Measurements from ENCODE around the gene NFAT5.

DNA sequence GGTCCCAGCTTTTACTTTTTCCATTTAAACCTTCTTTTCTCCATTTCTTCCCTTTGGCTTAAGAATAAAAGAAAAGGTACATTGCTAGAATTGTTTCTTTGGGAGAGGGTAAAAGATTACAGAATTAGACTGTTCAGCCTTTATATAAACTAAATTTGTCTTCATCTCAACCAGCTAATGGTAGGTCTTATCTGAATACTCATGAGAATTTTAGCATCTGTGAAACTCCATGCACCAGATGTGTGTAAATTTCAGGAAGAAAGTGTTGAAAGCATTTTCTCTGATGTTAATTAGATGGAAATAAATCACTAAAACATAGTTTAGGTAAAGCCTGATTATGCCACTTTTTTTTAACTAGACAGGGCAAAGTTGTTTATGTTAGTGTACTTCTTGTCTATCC, 135.7 kb downstream of the NFAT5 start:
- TF ChIP-seq, protein P1, sequence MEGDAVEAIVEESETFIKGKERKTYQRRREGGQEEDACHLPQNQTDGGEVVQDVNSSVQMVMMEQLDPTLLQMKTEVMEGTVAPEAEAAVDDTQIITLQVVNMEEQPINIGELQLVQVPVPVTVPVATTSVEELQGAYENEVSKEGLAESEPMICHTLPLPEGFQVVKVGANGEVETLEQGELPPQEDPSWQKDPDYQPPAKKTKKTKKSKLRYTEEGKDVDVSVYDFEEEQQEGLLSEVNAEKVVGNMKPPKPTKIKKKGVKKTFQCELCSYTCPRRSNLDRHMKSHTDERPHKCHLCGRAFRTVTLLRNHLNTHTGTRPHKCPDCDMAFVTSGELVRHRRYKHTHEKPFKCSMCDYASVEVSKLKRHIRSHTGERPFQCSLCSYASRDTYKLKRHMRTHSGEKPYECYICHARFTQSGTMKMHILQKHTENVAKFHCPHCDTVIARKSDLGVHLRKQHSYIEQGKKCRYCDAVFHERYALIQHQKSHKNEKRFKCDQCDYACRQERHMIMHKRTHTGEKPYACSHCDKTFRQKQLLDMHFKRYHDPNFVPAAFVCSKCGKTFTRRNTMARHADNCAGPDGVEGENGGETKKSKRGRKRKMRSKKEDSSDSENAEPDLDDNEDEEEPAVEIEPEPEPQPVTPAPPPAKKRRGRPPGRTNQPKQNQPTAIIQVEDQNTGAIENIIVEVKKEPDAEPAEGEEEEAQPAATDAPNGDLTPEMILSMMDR (IDR thresholded peaks at IDR 0.05), result no peak
- no peak for TF ChIP-seq EZH2 (IDR thresholded peaks at IDR 0.05)

All from neural progenitor cell (in vitro differentiated cells).